Loucy (cell line): ENCODE measurements around the gene KIF14.

ENCODE experiments used
- CTCF ChIP-seq: fragments of 200-600 bp; sonication (generic); conservative IDR thresholded peaks from 2 replicates; pipeline ENCODE4 v1.5.1; 2014; ENCODE audit warnings: mild to moderate bottlenecking, antibody characterized with exemption, low read length
- EZH2phosphoT487 ChIP-seq: fragments of 200-600 bp; IDR thresholded peaks from 2 replicates; pipeline ENCODE4 v1.6.1; 2018; ENCODE audit warnings: antibody characterized with exemption, mild to moderate bottlenecking, moderate library complexity, borderline replicate concordance

- no peak for TF ChIP-seq CTCF
- no peak for TF ChIP-seq EZH2phosphoT487
Measured at GRCh38 chr1:200629876-200630514, 9.4 kb upstream of the KIF14 start.
